GM12878 (cell line): Measurements from ENCODE around the gene STARD13.

ENCODE experiments used
- CTCF ChIP-seq, 3 experiments: IDR thresholded peaks in 2 of 3; conservative IDR thresholded peaks in 1 of 3; 2 replicates each; pipeline ENCODE4 v1.5.1; 2011; ENCODE audit warnings: low read depth in 3 of 3, low read length in 3 of 3, mild to moderate bottlenecking in 3 of 3, control low read depth in 2 of 3, moderate library complexity in 2 of 3, inconsistent platforms in 1 of 3, mixed read lengths in 1 of 3; ENCODE audit not compliant: control insufficient read depth in 2 of 3, insufficient read depth in 1 of 3; ENCODE audit errors: extremely low read depth in 1 of 3
- EZH2 ChIP-seq: IDR thresholded peaks from 2 replicates; pipeline ENCODE4 v1.6.1; 2012; ENCODE audit warnings: low read depth, mild to moderate bottlenecking, control low read depth, inconsistent platforms, low read length, borderline replicate concordance; ENCODE audit not compliant: control insufficient read depth
- HDAC2 ChIP-seq: fragments of 200-600 bp; sonication (generic); IDR thresholded peaks from 2 replicates; pipeline ENCODE4 v1.6.1; 2017
- JUNB ChIP-seq: IDR thresholded peaks from 2 replicates; pipeline ENCODE4 v1.6.1; 2016; ENCODE audit warnings: antibody characterized with exemption, mild to moderate bottlenecking
- MYC ChIP-seq: IDR thresholded peaks from 2 replicates; pipeline ENCODE4 v1.6.1; 2011; ENCODE audit warnings: mild to moderate bottlenecking, low read length, moderate library complexity, inconsistent platforms; ENCODE audit not compliant: insufficient read depth, insufficient replicate concordance, insufficient read length, severe bottlenecking
- POLR2AphosphoS5 ChIP-seq: IDR thresholded peaks from 2 replicates; pipeline ENCODE4 v1.6.1; 2011; ENCODE audit warnings: mild to moderate bottlenecking, low read length, inconsistent platforms
- SIX5 ChIP-seq: IDR thresholded peaks from 2 replicates; pipeline ENCODE4 v1.6.1; 2011; ENCODE audit warnings: mild to moderate bottlenecking, low read depth, low read length, moderate library complexity; ENCODE audit not compliant: severe bottlenecking
- TAF1 ChIP-seq: IDR thresholded peaks from 2 replicates; pipeline ENCODE4 v1.6.1; 2011; ENCODE audit warnings: mild to moderate bottlenecking, low read depth, low read length, borderline replicate concordance
- TF ChIP-seq, protein P1 (sequence below): fragments of 150-350 bp; IDR thresholded peaks from 2 replicates; pipeline ENCODE4 v1.6.1; 2016; ENCODE audit warnings: low read depth, low read length
- TF ChIP-seq, protein P2 (sequence below): fragments of 450-650 bp; IDR thresholded peaks from 2 replicates; pipeline ENCODE4 v1.6.1; 2017; ENCODE audit warnings: low read depth, mild to moderate bottlenecking, moderate library complexity

GRCh38 chr13:33197541-33197971, 88.0 kb downstream of the STARD13 start:
- TF ChIP-seq EZH2 (no peak), TAF1 (no peak), POLR2AphosphoS5 (no peak), CTCF (IDR thresholded peaks at IDR 0.05 in 2 of 3, conservative IDR thresholded peaks at IDR 0.05 in 1 of 3; ENCODE audit: control insufficient read depth in 2 of 3, extremely low read depth in 1 of 3, insufficient read depth in 1 of 3, low read depth in 3 of 3, low read length in 3 of 3) (no peak), HDAC2 (no peak), JUNB (no peak), SIX5 (no peak), MYC (no peak)
- TF ChIP-seq, protein P1, sequence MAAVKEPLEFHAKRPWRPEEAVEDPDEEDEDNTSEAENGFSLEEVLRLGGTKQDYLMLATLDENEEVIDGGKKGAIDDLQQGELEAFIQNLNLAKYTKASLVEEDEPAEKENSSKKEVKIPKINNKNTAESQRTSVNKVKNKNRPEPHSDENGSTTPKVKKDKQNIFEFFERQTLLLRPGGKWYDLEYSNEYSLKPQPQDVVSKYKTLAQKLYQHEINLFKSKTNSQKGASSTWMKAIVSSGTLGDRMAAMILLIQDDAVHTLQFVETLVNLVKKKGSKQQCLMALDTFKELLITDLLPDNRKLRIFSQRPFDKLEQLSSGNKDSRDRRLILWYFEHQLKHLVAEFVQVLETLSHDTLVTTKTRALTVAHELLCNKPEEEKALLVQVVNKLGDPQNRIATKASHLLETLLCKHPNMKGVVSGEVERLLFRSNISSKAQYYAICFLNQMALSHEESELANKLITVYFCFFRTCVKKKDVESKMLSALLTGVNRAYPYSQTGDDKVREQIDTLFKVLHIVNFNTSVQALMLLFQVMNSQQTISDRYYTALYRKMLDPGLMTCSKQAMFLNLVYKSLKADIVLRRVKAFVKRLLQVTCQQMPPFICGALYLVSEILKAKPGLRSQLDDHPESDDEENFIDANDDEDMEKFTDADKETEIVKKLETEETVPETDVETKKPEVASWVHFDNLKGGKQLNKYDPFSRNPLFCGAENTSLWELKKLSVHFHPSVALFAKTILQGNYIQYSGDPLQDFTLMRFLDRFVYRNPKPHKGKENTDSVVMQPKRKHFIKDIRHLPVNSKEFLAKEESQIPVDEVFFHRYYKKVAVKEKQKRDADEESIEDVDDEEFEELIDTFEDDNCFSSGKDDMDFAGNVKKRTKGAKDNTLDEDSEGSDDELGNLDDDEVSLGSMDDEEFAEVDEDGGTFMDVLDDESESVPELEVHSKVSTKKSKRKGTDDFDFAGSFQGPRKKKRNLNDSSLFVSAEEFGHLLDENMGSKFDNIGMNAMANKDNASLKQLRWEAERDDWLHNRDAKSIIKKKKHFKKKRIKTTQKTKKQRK = no peak
- TF ChIP-seq, protein P2, sequence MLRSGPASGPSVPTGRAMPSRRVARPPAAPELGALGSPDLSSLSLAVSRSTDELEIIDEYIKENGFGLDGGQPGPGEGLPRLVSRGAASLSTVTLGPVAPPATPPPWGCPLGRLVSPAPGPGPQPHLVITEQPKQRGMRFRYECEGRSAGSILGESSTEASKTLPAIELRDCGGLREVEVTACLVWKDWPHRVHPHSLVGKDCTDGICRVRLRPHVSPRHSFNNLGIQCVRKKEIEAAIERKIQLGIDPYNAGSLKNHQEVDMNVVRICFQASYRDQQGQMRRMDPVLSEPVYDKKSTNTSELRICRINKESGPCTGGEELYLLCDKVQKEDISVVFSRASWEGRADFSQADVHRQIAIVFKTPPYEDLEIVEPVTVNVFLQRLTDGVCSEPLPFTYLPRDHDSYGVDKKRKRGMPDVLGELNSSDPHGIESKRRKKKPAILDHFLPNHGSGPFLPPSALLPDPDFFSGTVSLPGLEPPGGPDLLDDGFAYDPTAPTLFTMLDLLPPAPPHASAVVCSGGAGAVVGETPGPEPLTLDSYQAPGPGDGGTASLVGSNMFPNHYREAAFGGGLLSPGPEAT = no peak
